HCT116 (cell line): ENCODE measurements around the gene NSF. TPM values are rescaled to one million over a fixed set of nuclear protein-coding genes. Genes with fewer than 3 reads are reported as not detected.

Experiments
- ATAC-seq: fragments of 200-7000 bp; cut with Tn5 transposase; 2 replicates; pipeline ENCODE4 v1.9.1; 2020; ENCODE audit warnings: mild to moderate bottlenecking, moderate library complexity
- BruUV-seq: library from RNA; stranded (reverse); fragments of 400-500 nt; replicated peaks from 2 replicates; lab custom pipeline; 2021; lab: Mats Ljungman, UMichigan
- CTCF ChIA-PET: fragments of 300-600 bp; sonication (Branson Sonifier 250); formaldehyde crosslinking; loops from one replicate; lab custom pipeline; 2021; ENCODE audit warnings: antibody characterized with exemption; lab: Charles Lee
- POLR2A ChIA-PET: fragments of 300-600, 350-600 bp; sonication (Branson Sonifier 250); formaldehyde crosslinking; loops from one replicate; lab custom pipeline; 2021; ENCODE audit warnings: antibody characterized with exemption; lab: Charles Lee
- RAD21 ChIA-PET, 2 experiments: fragments of 300-600 bp; sonication (Branson Sonifier 250); formaldehyde crosslinking; loops; one replicate each; lab custom pipeline; 2023; ENCODE audit warnings: low total read pairs in 2 of 2; ENCODE audit not compliant: uncharacterized antibody in 2 of 2, unreplicated experiment in 2 of 2, low non-redundant PET in 1 of 2; lab: Charles Lee
- DNase-seq: peaks from one replicate; pipeline ENCODE4 v3.0.0-alpha.2; 2010; ENCODE audit warnings: low read depth, low spot score
- H2AFZ ChIP-seq: fragments of 200-600 bp; shearing (Covaris generic), sonication (generic); 2 replicates; pipeline ENCODE4 v1.6.1; 2017; ENCODE audit warnings: low read depth, mixed run types, mixed read lengths, antibody characterized with exemption, low read length; ENCODE audit not compliant: poor library complexity, severe bottlenecking
- H3K27ac ChIP-seq: 2 replicates; pipeline ENCODE4 v1.5.1; 2012; ENCODE audit warnings: low read depth, low read length
- H3K27me3 ChIP-seq: fragments of 200-600 bp; sonication (generic); 2 replicates; pipeline ENCODE4 v1.6.1; 2016; ENCODE audit warnings: mixed run types, low read length, mixed read lengths; ENCODE audit not compliant: insufficient read depth
- H3K36me3 ChIP-seq, 2 experiments: fragments of 200-500 bp in 1 of 2; fragments of 200-600 bp in 1 of 2; sonication (Bioruptor generic) in 1 of 2; sonication (generic) in 1 of 2; 2 replicates each; pipeline versions ENCODE4 v1.5.1 to v1.6.1; 2014 to 2016; ENCODE audit warnings: low read length in 2 of 2, inconsistent platforms in 1 of 2, mixed read lengths in 1 of 2, mixed run types in 1 of 2; ENCODE audit not compliant: insufficient read depth in 2 of 2, control insufficient read depth in 1 of 2
- H3K4me1 ChIP-seq, 2 experiments: fragments of 200-600 bp in 1 of 2; sonication (generic) in 1 of 2; 2 replicates each; pipeline versions ENCODE4 v1.5.1 to v1.6.1; 2012 to 2017; ENCODE audit warnings: low read length in 2 of 2, inconsistent platforms in 1 of 2, mild to moderate bottlenecking in 1 of 2, mixed read lengths in 1 of 2, mixed run types in 1 of 2, moderate library complexity in 1 of 2; ENCODE audit not compliant: insufficient read depth in 2 of 2, control insufficient read depth in 1 of 2
- H3K4me2 ChIP-seq: fragments of 200-600 bp; sonication (generic); 2 replicates; pipeline ENCODE4 v1.6.1; 2017; ENCODE audit warnings: mixed run types, low read length, mixed read lengths
- H3K4me3 ChIP-seq, 2 experiments: fragments of 200-600 bp in 1 of 2; sonication (generic) in 1 of 2; replicated peaks in 1 of 2; 2 replicates each; pipeline ENCODE4 v1.5.1; 2011 to 2016; ENCODE audit warnings: low read length in 2 of 2, control low read depth in 1 of 2, low read depth in 1 of 2, mild to moderate bottlenecking in 1 of 2, mixed read lengths in 1 of 2, mixed run types in 1 of 2
- H3K79me2 ChIP-seq: fragments of 200-600 bp; sonication (generic); 2 replicates; pipeline ENCODE4 v1.6.1; 2017; ENCODE audit warnings: mild to moderate bottlenecking, mixed run types, low read length, moderate library complexity, mixed read lengths; ENCODE audit not compliant: insufficient read depth
- H3K9ac ChIP-seq: fragments of 200-600 bp; sonication (generic); 2 replicates; pipeline ENCODE4 v1.6.1; 2016; ENCODE audit warnings: low read length, mixed read lengths
- H3K9me2 ChIP-seq: fragments of 200-600 bp; sonication (generic), shearing (Covaris generic); 2 replicates; pipeline ENCODE4 v1.6.1; 2017; ENCODE audit warnings: mixed run types, mild to moderate bottlenecking, moderate library complexity; ENCODE audit not compliant: insufficient read depth
- H3K9me3 ChIP-seq, 2 experiments: fragments of 200-500 bp in 1 of 2; fragments of 200-600 bp in 1 of 2; sonication (Bioruptor generic) in 1 of 2; sonication (generic) in 1 of 2; 2 replicates each; pipeline ENCODE4 v1.6.1; 2014 to 2017; ENCODE audit warnings: low read length in 2 of 2, mixed read lengths in 2 of 2, inconsistent platforms in 1 of 2, low read depth in 1 of 2, mild to moderate bottlenecking in 1 of 2, mixed run types in 1 of 2, moderate library complexity in 1 of 2; ENCODE audit not compliant: control insufficient read depth in 1 of 2, insufficient read depth in 1 of 2
- H4K20me1 ChIP-seq: fragments of 200-600 bp; sonication (generic), shearing (Covaris generic); 2 replicates; pipeline ENCODE4 v1.6.1; 2017; ENCODE audit warnings: mixed run types, mild to moderate bottlenecking, moderate library complexity; ENCODE audit not compliant: insufficient read depth
- CBX3 ChIP-seq: IDR thresholded peaks from 2 replicates; pipeline ENCODE4 v1.6.1; 2012; ENCODE audit warnings: low read depth
- CEBPB ChIP-seq: IDR thresholded peaks from 2 replicates; pipeline ENCODE4 v1.6.1; 2012; ENCODE audit warnings: low read depth
- CTCF ChIP-seq, 3 experiments: fragments of 200-600 bp in 1 of 3; sonication (generic) in 1 of 3; IDR thresholded peaks in 2 of 3; conservative IDR thresholded peaks in 1 of 3; 2 replicates each; pipeline ENCODE4 v1.5.1; 2012 to 2017; ENCODE audit warnings: low read depth in 2 of 3, low read length in 2 of 3, antibody characterized with exemption in 1 of 3, borderline replicate concordance in 1 of 3, control low read depth in 1 of 3, mild to moderate bottlenecking in 1 of 3, mixed read lengths in 1 of 3, mixed run types in 1 of 3, moderate library complexity in 1 of 3; ENCODE audit not compliant: insufficient read depth in 1 of 3
- EGR1 ChIP-seq: IDR thresholded peaks from 2 replicates; pipeline ENCODE4 v1.6.1; 2012; ENCODE audit warnings: low read depth
- ELF1 ChIP-seq: IDR thresholded peaks from 2 replicates; pipeline ENCODE4 v1.6.1; 2012; ENCODE audit warnings: low read depth, borderline replicate concordance
- EZH2 ChIP-seq: fragments of 200-600 bp; sonication (generic); IDR thresholded peaks from 2 replicates; pipeline ENCODE4 v1.6.1; 2017; ENCODE audit warnings: antibody characterized with exemption, mixed run types
- EZH2phosphoT487 ChIP-seq: fragments of 200-600 bp; IDR thresholded peaks from 2 replicates; pipeline ENCODE4 v1.6.1; 2018; ENCODE audit warnings: antibody characterized with exemption, borderline replicate concordance
- FOSL1 ChIP-seq: IDR thresholded peaks from 2 replicates; pipeline ENCODE4 v1.6.1; 2012; ENCODE audit warnings: low read depth
- MAX ChIP-seq: IDR thresholded peaks from 2 replicates; pipeline ENCODE4 v1.6.1; 2012
- POLR2AphosphoS5 ChIP-seq: IDR thresholded peaks from 2 replicates; pipeline ENCODE4 v1.6.1; 2011; ENCODE audit warnings: mild to moderate bottlenecking, low read depth, low read length, moderate library complexity
- RAD21 ChIP-seq: IDR thresholded peaks from 2 replicates; pipeline ENCODE4 v1.6.1; 2012; ENCODE audit warnings: low read depth, mild to moderate bottlenecking
- SIN3A ChIP-seq: IDR thresholded peaks from 2 replicates; pipeline ENCODE4 v1.6.1; 2012; ENCODE audit warnings: low read depth
- SP1 ChIP-seq: IDR thresholded peaks from 2 replicates; pipeline ENCODE4 v1.6.1; 2012; ENCODE audit warnings: low read depth
- SRF ChIP-seq: IDR thresholded peaks from 2 replicates; pipeline ENCODE4 v1.6.1; 2012; ENCODE audit warnings: low read depth
- TCF7L2 ChIP-seq: IDR thresholded peaks from 2 replicates; pipeline ENCODE4 v1.7.0; 2011; ENCODE audit warnings: borderline replicate concordance, inconsistent platforms; ENCODE audit not compliant: insufficient read depth, insufficient read length; ENCODE audit errors: extremely low read depth
- YY1 ChIP-seq: IDR thresholded peaks from 2 replicates; pipeline ENCODE4 v1.6.1; 2011; ENCODE audit warnings: low read length, low read depth, moderate library complexity, mild to moderate bottlenecking; ENCODE audit not compliant: insufficient replicate concordance; ENCODE audit errors: extremely low read depth
- ZBTB33 ChIP-seq: IDR thresholded peaks from 2 replicates; pipeline ENCODE4 v1.6.1; 2011; ENCODE audit warnings: mild to moderate bottlenecking, low read length, moderate library complexity; ENCODE audit not compliant: insufficient replicate concordance; ENCODE audit errors: extremely low read depth
- ZFX ChIP-seq: fragments of 450-650 bp; IDR thresholded peaks from 2 replicates; pipeline ENCODE4 v1.6.1; 2017
- intact Hi-C: fragments of 100-400 bp; cut with micrococcal nuclease; formaldehyde crosslinking; loops from 2 replicates; pipeline ENCODE4 v1.10.0; 2022
- total RNA-seq: library from RNA; stranded (reverse); gene quantifications from one replicate; pipeline ENCODE4 v1.2.1, GENCODE V29; 2021; ENCODE audit not compliant: unreplicated experiment
- TF ChIP-seq, protein P1 (sequence below): IDR thresholded peaks from 2 replicates; pipeline ENCODE4 v1.6.1; 2012; ENCODE audit warnings: low read depth

The NSF gene
- total RNA-seq, 1 experiment from 2014 or later = 61.1 TPM

- intact Hi-C loops = loop anchor here (5.0 to 10.0 kb wide), 2 partner anchors 54 to 142 kb away; partner anchors contain the start of gene GOSR2
- no peak for DNase-seq
- no peak overlapping the region for H3K4me3 ChIP-seq
- H3K9me3 ChIP-seq = no peaks in the 10 kb centered on the region
- H4K20me1 ChIP-seq = no peaks in the 10 kb centered on the region
- no peaks in the 10 kb centered on the region for H3K36me3 ChIP-seq
- ChIA-PET POLR2A (no interaction called here), CTCF (interaction anchor here (1.4 kb wide), 2 partner anchors 9 to 93 kb away, joined by 3 to 5 read pairs; no protein-coding TSS in a partner anchor), RAD21 (no interaction called here)
- no peak overlapping the region for H2AFZ ChIP-seq
- H3K9me2 ChIP-seq = no peaks in the 10 kb centered on the region
- no TSS peak for BruUV-seq
- no peak overlapping the region for H3K9ac ChIP-seq
- no peaks in the 10 kb centered on the region for H3K27me3 ChIP-seq
- ATAC-seq = no peak
- H3K4me2 ChIP-seq = no peak overlapping the region
- H3K79me2 ChIP-seq = no peaks in the 10 kb centered on the region
- H3K27ac ChIP-seq = no peak overlapping the region
- TF ChIP-seq CBX3 (no peak), SRF (no peak), ZFX (no peak), ELF1 (no peak), EGR1 (no peak), CEBPB (no peak), ZBTB33 (no peak), EZH2phosphoT487 (no peak), POLR2AphosphoS5 (no peak), SP1 (no peak), CTCF (IDR thresholded peaks at IDR 0.05 in 2 of 3, conservative IDR thresholded peaks at IDR 0.05 in 1 of 3; ENCODE audit: borderline replicate concordance in 1 of 3, insufficient read depth in 1 of 3, low read depth in 2 of 3, low read length in 2 of 3) (no peak), MAX (no peak), RAD21 (no peak), SIN3A (no peak), FOSL1 (no peak), EZH2 (no peak), YY1 (no peak), TCF7L2 (no peak)
- TF ChIP-seq, protein P1, sequence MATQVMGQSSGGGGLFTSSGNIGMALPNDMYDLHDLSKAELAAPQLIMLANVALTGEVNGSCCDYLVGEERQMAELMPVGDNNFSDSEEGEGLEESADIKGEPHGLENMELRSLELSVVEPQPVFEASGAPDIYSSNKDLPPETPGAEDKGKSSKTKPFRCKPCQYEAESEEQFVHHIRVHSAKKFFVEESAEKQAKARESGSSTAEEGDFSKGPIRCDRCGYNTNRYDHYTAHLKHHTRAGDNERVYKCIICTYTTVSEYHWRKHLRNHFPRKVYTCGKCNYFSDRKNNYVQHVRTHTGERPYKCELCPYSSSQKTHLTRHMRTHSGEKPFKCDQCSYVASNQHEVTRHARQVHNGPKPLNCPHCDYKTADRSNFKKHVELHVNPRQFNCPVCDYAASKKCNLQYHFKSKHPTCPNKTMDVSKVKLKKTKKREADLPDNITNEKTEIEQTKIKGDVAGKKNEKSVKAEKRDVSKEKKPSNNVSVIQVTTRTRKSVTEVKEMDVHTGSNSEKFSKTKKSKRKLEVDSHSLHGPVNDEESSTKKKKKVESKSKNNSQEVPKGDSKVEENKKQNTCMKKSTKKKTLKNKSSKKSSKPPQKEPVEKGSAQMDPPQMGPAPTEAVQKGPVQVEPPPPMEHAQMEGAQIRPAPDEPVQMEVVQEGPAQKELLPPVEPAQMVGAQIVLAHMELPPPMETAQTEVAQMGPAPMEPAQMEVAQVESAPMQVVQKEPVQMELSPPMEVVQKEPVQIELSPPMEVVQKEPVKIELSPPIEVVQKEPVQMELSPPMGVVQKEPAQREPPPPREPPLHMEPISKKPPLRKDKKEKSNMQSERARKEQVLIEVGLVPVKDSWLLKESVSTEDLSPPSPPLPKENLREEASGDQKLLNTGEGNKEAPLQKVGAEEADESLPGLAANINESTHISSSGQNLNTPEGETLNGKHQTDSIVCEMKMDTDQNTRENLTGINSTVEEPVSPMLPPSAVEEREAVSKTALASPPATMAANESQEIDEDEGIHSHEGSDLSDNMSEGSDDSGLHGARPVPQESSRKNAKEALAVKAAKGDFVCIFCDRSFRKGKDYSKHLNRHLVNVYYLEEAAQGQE = no peak
- H3K4me1 ChIP-seq = peaks cover 0 to 16% of the 10 kb centered on the region in 2 experiments; a peak in 1 of 4 replicates
Measured at GRCh38 chr17:46783031-46783593, 192.6 kb downstream of the NSF start.
